HCT116 (cell line): ENCODE measurements around the gene ZNRF3.

ENCODE experiments used
- CEBPB ChIP-seq: IDR thresholded peaks from 2 replicates; pipeline ENCODE4 v1.6.1; 2012; ENCODE audit warnings: low read depth
- CTCF ChIP-seq, 3 experiments: fragments of 200-600 bp in 1 of 3; sonication (generic) in 1 of 3; IDR thresholded peaks in 2 of 3; conservative IDR thresholded peaks in 1 of 3; 2 replicates each; pipeline ENCODE4 v1.5.1; 2012 to 2017; ENCODE audit warnings: low read depth in 2 of 3, low read length in 2 of 3, antibody characterized with exemption in 1 of 3, borderline replicate concordance in 1 of 3, control low read depth in 1 of 3, mild to moderate bottlenecking in 1 of 3, mixed read lengths in 1 of 3, mixed run types in 1 of 3, moderate library complexity in 1 of 3; ENCODE audit not compliant: insufficient read depth in 1 of 3
- ELF1 ChIP-seq: IDR thresholded peaks from 2 replicates; pipeline ENCODE4 v1.6.1; 2012; ENCODE audit warnings: low read depth, borderline replicate concordance
- EZH2 ChIP-seq: fragments of 200-600 bp; sonication (generic); IDR thresholded peaks from 2 replicates; pipeline ENCODE4 v1.6.1; 2017; ENCODE audit warnings: antibody characterized with exemption, mixed run types
- EZH2phosphoT487 ChIP-seq: fragments of 200-600 bp; IDR thresholded peaks from 2 replicates; pipeline ENCODE4 v1.6.1; 2018; ENCODE audit warnings: antibody characterized with exemption, borderline replicate concordance
- POLR2A ChIP-seq: IDR thresholded peaks from 2 replicates; pipeline ENCODE4 v1.7.0; 2011; ENCODE audit warnings: borderline replicate concordance; ENCODE audit not compliant: insufficient read depth, insufficient read length; ENCODE audit errors: extremely low read depth
- POLR2AphosphoS5 ChIP-seq: IDR thresholded peaks from 2 replicates; pipeline ENCODE4 v1.6.1; 2011; ENCODE audit warnings: mild to moderate bottlenecking, low read depth, low read length, moderate library complexity
- REST ChIP-seq: IDR thresholded peaks from 2 replicates; pipeline ENCODE4 v1.6.1; 2012; ENCODE audit warnings: low read depth
- SIN3A ChIP-seq: IDR thresholded peaks from 2 replicates; pipeline ENCODE4 v1.6.1; 2012; ENCODE audit warnings: low read depth
- SP1 ChIP-seq: IDR thresholded peaks from 2 replicates; pipeline ENCODE4 v1.6.1; 2012; ENCODE audit warnings: low read depth
- SRF ChIP-seq: IDR thresholded peaks from 2 replicates; pipeline ENCODE4 v1.6.1; 2012; ENCODE audit warnings: low read depth
- ZNF274 ChIP-seq: fragments of 200-500 bp; sonication (Bioruptor generic); IDR thresholded peaks from 2 replicates; pipeline ENCODE4 v1.6.1; 2014; ENCODE audit warnings: mild to moderate bottlenecking, low read depth, low read length, inconsistent platforms

GRCh38 chr22:28835630-28836189 is 47.7 kb upstream of the ZNRF3 start:
- TF ChIP-seq CEBPB (no peak), CTCF (IDR thresholded peaks at IDR 0.05 in 2 of 3, conservative IDR thresholded peaks at IDR 0.05 in 1 of 3; ENCODE audit: borderline replicate concordance in 1 of 3, insufficient read depth in 1 of 3, low read depth in 2 of 3, low read length in 2 of 3) (no peak), ELF1 (no peak), POLR2A (no peak), REST (no peak), ZNF274 (no peak), EZH2 (no peak), SP1 (no peak), SIN3A (no peak), SRF (no peak), EZH2phosphoT487 (no peak), POLR2AphosphoS5 (no peak)
